Fibroblast of mammary gland (primary cell): Measurements from ENCODE around the gene GAB1.

Experiments
- DNase-seq: peaks from one replicate; pipeline ENCODE4 v3.0.0-alpha.2; 2010; ENCODE audit warnings: low read depth
- H3K4me3 ChIP-seq: 2 replicates; pipeline ENCODE4 v1.5.1; 2011; ENCODE audit warnings: low read depth, mild to moderate bottlenecking, low read length, moderate library complexity; ENCODE audit not compliant: control insufficient read depth
- TF ChIP-seq, protein P1 (sequence below): conservative IDR thresholded peaks from 2 replicates; pipeline ENCODE4 v1.5.1; 2011; ENCODE audit warnings: low read depth, low read length, inconsistent platforms; ENCODE audit not compliant: control insufficient read depth, insufficient read depth

The GAB1 gene

DNA sequence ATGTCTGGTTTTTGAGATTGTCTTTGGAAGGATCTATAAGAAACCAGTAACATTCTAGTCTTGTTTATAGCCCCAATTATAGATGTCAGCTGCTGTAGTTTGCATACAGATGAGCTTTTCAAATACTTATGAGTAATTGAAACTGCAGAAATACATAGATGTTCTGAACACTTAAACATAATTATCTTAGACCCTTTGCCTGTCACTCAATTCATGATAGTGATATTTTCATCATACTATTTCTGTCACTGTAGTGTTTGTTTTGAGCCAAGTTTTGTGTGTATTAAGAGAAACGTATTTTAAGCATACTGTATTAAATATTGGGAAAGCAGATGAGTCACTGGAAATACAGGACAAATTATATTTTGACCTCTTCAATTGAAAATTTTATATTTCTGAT is 107.1 kb downstream of the GAB1 start:
- TF ChIP-seq, protein P1, sequence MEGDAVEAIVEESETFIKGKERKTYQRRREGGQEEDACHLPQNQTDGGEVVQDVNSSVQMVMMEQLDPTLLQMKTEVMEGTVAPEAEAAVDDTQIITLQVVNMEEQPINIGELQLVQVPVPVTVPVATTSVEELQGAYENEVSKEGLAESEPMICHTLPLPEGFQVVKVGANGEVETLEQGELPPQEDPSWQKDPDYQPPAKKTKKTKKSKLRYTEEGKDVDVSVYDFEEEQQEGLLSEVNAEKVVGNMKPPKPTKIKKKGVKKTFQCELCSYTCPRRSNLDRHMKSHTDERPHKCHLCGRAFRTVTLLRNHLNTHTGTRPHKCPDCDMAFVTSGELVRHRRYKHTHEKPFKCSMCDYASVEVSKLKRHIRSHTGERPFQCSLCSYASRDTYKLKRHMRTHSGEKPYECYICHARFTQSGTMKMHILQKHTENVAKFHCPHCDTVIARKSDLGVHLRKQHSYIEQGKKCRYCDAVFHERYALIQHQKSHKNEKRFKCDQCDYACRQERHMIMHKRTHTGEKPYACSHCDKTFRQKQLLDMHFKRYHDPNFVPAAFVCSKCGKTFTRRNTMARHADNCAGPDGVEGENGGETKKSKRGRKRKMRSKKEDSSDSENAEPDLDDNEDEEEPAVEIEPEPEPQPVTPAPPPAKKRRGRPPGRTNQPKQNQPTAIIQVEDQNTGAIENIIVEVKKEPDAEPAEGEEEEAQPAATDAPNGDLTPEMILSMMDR, result no peak
- H3K4me3 ChIP-seq, result no peak overlapping the region
- no peak for DNase-seq

DNA sequence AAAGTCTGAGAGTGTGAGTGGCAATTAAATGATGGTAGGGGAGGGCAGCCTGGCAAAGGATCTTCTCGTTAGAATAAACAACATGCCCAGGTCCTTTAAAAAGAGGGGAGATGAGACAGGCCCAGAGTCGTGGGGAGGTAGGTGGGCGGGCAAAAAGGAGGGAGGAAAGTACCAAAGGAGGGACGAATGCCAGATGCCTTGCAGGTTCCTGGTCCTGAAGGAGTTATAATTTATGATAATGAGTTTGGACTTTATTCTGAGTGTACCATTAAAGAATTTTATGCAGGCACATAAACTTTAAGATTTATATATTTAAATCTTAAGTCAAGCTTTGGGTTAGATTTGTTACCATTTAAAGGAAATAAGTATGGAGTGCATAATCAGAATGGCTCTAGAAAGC is 114.5 kb downstream of the GAB1 start:
- TF ChIP-seq, protein P1, result no peak
- H3K4me3 ChIP-seq, result no peak overlapping the region
- no peak for DNase-seq

DNA sequence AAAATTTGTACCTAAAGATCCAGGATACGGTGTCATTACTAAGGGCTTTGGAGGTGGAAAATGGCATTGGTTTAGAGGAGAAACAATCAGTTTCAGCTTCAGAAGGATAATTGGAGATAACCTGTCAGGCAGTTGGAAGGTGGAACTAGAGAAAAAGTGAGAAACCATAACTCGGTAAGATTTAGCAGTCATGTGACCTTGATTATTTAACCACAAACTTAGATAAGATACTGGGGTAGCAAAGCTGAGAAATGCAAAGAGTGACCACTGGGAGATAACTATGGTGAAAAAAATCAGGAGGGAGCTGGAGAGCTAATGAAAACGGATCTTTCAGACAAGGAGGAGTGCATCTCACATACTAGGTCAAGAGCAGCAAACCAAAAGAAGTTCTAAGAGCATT is 118.5 kb downstream of the GAB1 start:
- TF ChIP-seq, protein P1, result no peak
- H3K4me3 ChIP-seq, result no peak overlapping the region
- DNase-seq, result no peak

DNA sequence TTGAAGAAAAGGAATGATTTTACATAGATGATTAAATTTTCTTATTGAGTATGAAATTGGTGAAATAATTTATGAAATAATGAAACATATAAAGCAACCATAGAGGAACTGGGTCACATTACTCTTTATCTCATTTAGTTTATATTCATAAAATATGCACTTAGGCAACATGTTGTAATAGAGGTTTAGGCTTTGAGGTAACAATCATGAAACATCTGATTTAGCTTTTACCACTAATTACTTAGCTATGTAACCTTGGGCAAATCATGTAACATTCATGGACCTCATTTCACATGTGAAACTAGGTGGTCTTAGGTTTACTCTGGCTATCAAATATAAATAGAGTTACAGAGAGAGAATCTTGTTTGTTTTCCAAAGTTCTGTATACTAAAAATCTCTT is 122.3 kb downstream of the GAB1 start:
- no peak for DNase-seq
- TF ChIP-seq, protein P1, result no peak
- no peak overlapping the region for H3K4me3 ChIP-seq

DNA sequence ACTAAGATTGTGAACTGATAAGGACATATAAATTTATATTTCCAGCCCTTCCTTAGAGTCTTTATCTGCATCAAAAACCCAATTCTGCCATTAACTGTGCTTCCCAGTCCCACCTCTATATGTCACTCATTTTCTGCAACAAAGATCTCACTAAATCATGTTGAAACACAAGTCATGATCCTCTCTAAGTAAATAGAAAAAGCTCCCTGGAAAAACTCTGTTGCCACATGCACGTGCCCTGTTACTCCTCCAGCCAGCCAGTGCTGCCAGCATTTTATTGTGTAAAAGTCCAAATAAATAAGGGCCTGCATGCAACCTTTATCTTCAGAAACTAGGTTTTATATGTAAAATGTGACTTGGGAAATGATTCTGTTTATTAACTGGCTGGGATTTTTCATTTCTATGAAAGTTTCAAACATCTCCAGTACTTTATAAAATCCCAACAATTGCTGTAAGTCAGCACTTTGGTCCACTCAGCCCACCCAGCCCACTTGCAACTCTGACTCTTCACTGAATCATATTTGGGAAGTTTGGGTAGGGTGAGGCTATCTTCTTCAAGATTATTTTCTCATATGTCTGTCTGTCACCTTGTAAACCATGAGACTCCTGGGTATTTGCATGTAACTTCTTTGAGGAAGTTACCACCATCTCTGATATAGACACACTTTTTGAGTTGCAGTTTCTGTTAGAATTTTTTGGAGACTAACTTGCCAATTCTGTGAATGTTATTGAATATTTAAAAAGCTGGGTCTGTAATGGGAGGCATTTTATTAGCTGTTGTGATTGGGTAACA is 136.9 kb downstream of the GAB1 start:
- TF ChIP-seq, protein P1, result no peak
- no peak for DNase-seq
- no peak overlapping the region for H3K4me3 ChIP-seq

DNA sequence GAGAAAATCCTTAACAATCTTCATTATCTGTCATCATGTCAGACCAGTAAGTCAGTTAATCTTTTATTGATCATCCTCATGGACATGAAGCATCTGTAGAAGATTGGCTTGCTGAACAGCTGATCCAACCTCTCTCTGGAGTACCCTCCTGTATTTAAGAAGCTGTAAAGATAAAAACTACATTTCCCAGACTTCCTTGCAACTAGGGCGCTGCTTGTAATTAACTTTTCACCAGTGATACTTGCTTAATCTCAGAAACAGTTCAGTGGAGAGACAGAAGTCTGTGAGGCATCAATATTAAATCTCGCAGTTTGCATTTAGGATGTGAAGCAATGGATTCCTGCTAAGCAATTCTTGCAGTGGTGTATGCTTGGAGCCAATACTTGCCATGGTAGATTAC is 140.8 kb downstream of the GAB1 start:
- no peak for DNase-seq
- H3K4me3 ChIP-seq, result no peak overlapping the region
- TF ChIP-seq, protein P1, result no peak
